DND-41 (cell line): ENCODE results near the gene EPB41L2.

Experiments
- ATAC-seq: fragments of 200-7000 bp; cut with Tn5 transposase; 3 replicates; pipeline ENCODE4 v1.9.1; 2021; ENCODE audit warnings: low read depth; ENCODE audit not compliant: insufficient read depth
- DNase-seq: peaks from one replicate; pipeline ENCODE4 v3.0.0-alpha.2; 2020
- H2AFZ ChIP-seq: 2 replicates; pipeline ENCODE4 v1.6.0; 2012; ENCODE audit warnings: low read depth, low read length
- H3K27ac ChIP-seq: 2 replicates; pipeline ENCODE4 v1.5.1; 2012; ENCODE audit warnings: low read length, inconsistent platforms
- H3K27me3 ChIP-seq: fragments of 200-600 bp; sonication (generic); 2 replicates; pipeline ENCODE4 v1.6.0; 2012; ENCODE audit warnings: low read length, mild to moderate bottlenecking, inconsistent platforms; ENCODE audit not compliant: insufficient read depth, poor library complexity
- H3K36me3 ChIP-seq: 2 replicates; pipeline ENCODE4 v1.5.1; 2012; ENCODE audit warnings: low read length, inconsistent platforms; ENCODE audit not compliant: insufficient read depth
- H3K4me1 ChIP-seq: 2 replicates; pipeline ENCODE4 v1.5.1; 2012; ENCODE audit warnings: mild to moderate bottlenecking, low read length; ENCODE audit not compliant: insufficient read depth
- H3K4me2 ChIP-seq: 2 replicates; pipeline ENCODE4 v1.6.0; 2012; ENCODE audit warnings: mild to moderate bottlenecking, moderate library complexity, low read length, inconsistent platforms; ENCODE audit not compliant: insufficient read depth
- H3K4me3 ChIP-seq, 2 experiments: fragments of 200-600 bp in 1 of 2; shearing (Covaris generic) in 1 of 2; 2 replicates each; pipeline ENCODE4 v1.5.1; 2012 to 2016; ENCODE audit warnings: inconsistent platforms in 2 of 2, low read length in 2 of 2, mild to moderate bottlenecking in 2 of 2, low read depth in 1 of 2, moderate library complexity in 1 of 2
- H3K79me2 ChIP-seq: 2 replicates; pipeline ENCODE4 v1.6.0; 2012; ENCODE audit warnings: low read length, inconsistent platforms; ENCODE audit not compliant: insufficient read depth
- H3K9ac ChIP-seq: 2 replicates; pipeline ENCODE4 v1.6.0; 2012; ENCODE audit warnings: low read depth, mild to moderate bottlenecking, inconsistent platforms, low read length, moderate library complexity
- H3K9me3 ChIP-seq: 2 replicates; pipeline ENCODE4 v1.5.1; 2012; ENCODE audit warnings: low read length, moderate library complexity, mild to moderate bottlenecking, inconsistent platforms; ENCODE audit not compliant: insufficient read depth, severe bottlenecking
- H4K20me1 ChIP-seq: 2 replicates; pipeline ENCODE4 v1.6.0; 2012; ENCODE audit warnings: low read length; ENCODE audit not compliant: insufficient read depth
- CTCF ChIP-seq: IDR thresholded peaks from 2 replicates; pipeline ENCODE4 v1.5.1; 2012; ENCODE audit warnings: borderline replicate concordance, low read length, moderate library complexity, mild to moderate bottlenecking; ENCODE audit not compliant: poor library complexity, severe bottlenecking; ENCODE audit errors: extremely low read depth
- EZH2 ChIP-seq: IDR thresholded peaks from 3 replicates; pipeline ENCODE4 v1.6.1; 2012; ENCODE audit warnings: borderline replicate concordance, low read depth, mild to moderate bottlenecking, moderate library complexity, low read length, inconsistent platforms; ENCODE audit not compliant: severe bottlenecking

The EPB41L2 gene

GRCh38 chr6:130968476-130968875 lies 94.6 kb downstream of the EPB41L2 start:
- TF ChIP-seq CTCF (no peak), EZH2 (no peak)
- Histone ChIP-seq H3K9me3 (no peaks in the 10 kb centered on the region), H3K79me2 (peaks cover 78% of the 10 kb centered on the region), H3K9ac (no peak overlapping the region), H2AFZ (no peak overlapping the region), H3K4me3 (no peak overlapping the region), H3K4me2 (no peak overlapping the region), H3K36me3 (no peaks in the 10 kb centered on the region), H3K27me3 (no peaks in the 10 kb centered on the region), H3K4me1 (no peaks in the 10 kb centered on the region), H4K20me1 (0 out of 2 replicates have a peak, but pooled peaks cover 4% of the 10 kb centered on the region), H3K27ac (no peak overlapping the region)
- DNase-seq (no peak), ATAC-seq (no peak)

DNA sequence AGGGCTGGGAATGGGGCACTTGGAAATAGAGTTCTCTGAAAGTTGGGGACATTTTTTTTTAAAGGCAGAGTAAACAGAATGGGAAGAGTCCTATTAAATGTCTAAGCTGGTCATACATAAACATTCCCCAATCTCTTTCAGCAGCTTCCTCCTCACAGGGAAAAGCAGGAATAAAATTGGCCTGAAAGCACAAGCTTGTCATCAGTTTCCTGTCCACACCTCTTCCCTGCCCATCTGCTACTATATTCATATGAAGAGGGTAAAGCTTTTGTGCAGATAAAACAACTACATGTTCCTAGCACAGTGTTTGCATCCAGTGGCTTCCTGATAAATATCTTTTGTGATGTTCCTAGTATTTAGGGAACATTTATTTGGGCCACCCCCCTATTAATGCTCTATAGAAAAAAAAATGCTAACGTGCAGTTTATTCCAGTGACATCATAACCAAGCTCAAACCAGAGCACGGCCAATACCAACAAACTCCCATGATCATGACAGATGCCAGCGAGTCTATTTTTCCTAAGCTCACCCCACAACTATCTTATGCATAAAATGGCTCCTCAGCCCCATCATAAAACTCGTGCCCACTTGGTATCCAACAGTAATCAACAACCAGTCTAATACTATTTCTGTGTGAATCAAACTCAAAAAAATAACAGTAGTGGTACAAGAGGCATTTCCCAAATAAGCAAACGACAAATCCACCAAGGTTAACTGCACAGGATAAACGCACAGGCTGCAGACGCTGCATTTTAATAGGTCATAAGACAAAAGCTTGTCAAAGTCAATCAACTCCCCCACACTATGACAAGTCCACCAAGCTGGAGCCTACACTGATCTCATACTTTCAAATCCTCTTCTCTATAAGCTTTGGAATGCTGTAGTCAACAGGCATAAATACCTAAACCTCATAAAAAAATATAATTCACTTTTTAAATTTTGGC lies 95.3 kb downstream of the EPB41L2 start:
- H3K27me3 ChIP-seq: no peaks in the 10 kb centered on the region
- no peaks in the 10 kb centered on the region for H3K36me3 ChIP-seq
- no peaks in the 10 kb centered on the region for H3K4me1 ChIP-seq
- no peak for DNase-seq
- no peaks in the 10 kb centered on the region for H3K9me3 ChIP-seq
- H3K4me3 ChIP-seq: no peak overlapping the region
- peaks cover 84% of the 10 kb centered on the region for H3K79me2 ChIP-seq
- no peak for ATAC-seq
- H3K9ac ChIP-seq: no peak overlapping the region
- H4K20me1 ChIP-seq: 0 out of 2 replicates have a peak, but pooled peaks cover 4% of the 10 kb centered on the region
- no peak overlapping the region for H3K27ac ChIP-seq
- no peak overlapping the region for H2AFZ ChIP-seq
- no peak overlapping the region for H3K4me2 ChIP-seq
- no peak for TF ChIP-seq EZH2
- no peak for TF ChIP-seq CTCF

DNA sequence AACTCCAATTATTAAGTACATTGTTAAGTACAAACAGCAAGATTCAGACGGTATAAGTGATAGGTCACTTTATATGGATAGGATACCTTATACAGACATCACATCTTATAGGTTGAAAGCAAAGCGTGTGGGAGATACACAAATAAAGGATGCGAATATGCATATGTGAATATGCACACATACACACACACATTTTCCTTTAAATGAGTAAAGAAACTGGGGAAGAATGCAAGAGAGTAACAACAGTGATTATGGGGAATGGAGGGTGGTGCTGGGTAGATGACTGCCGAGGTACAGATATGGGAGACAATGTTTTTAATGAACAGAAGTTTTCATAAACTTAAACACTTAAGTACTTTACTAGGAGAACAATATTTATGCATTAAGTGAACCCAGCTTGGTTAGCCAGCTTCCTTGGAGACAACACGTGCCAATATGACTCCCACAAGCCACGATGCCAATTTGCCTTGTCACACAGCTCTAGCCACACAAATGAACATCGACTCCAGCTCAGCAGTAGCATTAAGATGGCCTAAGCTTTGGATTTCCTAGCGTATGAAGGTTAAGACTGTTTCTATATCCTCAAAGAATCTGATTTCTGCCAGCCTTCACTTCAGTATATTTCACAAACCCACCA lies 96.6 kb downstream of the EPB41L2 start:
- no peaks in the 10 kb centered on the region for H3K36me3 ChIP-seq
- H3K27me3 ChIP-seq: no peaks in the 10 kb centered on the region
- H3K4me1 ChIP-seq: no peaks in the 10 kb centered on the region
- no peak overlapping the region for H2AFZ ChIP-seq
- ATAC-seq (no peak), DNase-seq (no peak)
- no peak for TF ChIP-seq EZH2
- TF ChIP-seq CTCF: no peak
- H3K4me3 ChIP-seq: no peak overlapping the region
- H3K4me2 ChIP-seq: no peak overlapping the region
- no peak overlapping the region for H3K27ac ChIP-seq
- no peak overlapping the region for H3K9ac ChIP-seq
- H3K79me2 ChIP-seq: peaks cover 82% of the 10 kb centered on the region
- H3K9me3 ChIP-seq: no peaks in the 10 kb centered on the region
- H4K20me1 ChIP-seq: 0 out of 2 replicates have a peak, but pooled peaks cover 5% of the 10 kb centered on the region
